Kidney capillary endothelial cell (primary cell): ENCODE data around the gene PRPF31.

Experiments used
- DNase-seq: peaks from one replicate; pipeline ENCODE4 v3.0.0-alpha.2; 2018; ENCODE audit warnings: low spot score

The PRPF31 gene

DNA sequence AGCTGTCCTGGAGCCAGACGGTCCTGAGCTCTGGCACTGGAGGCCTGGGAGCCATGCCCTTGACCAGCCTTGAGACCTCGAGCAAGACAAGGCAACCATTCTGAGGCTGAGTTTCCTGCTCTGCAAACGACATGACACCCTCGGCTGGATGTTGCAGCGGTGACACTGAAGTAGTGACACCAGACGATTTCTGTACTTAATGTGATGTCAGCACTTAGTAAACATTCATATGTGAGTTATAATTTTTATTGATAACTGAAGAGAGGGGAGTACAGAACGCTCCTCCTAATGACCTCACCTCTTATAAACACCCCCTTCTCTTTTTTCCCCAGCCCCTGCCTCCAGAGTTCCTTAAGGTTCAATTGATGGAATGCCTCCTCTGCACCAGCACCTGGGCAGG, 7.1 kb upstream of the PRPF31 start:
- no peak for DNase-seq

DNA sequence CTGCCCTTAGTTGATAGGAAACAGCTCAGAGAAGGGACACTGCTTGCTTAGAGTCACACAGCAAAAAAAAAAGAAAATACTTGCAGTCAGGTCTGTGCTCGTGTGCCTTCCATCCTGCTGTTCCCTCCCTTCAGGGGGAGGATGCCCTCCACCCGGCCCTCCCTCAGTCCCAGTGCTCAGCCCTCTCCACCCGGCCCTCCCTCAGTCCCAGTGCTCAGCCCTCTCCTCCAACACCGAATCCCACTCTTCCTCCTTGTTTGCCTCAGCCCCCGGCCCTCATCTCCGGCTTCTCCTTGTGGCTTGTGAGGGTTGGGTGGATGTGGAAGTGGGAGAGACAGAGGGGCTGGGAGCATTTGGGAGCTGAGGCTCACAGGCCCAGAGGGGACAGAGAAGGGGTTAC, 5.9 kb upstream of the PRPF31 start:
- DNase-seq = no peak

- peak; percentile 53 for DNase-seq
Observed at GRCh38 chr19:54114340-54115108, 1.0 kb upstream of the PRPF31 start.

- no peak for DNase-seq
Observed at GRCh38 chr19:54121259-54121658, 5.7 kb downstream of the PRPF31 start.

- DNase-seq = no peak
Observed at GRCh38 chr19:54123682-54124081, 8.1 kb downstream of the PRPF31 start.

GRCh38 chr19:54124393-54124792, 8.8 kb downstream of the PRPF31 start:
- DNase-seq = no peak

DNA sequence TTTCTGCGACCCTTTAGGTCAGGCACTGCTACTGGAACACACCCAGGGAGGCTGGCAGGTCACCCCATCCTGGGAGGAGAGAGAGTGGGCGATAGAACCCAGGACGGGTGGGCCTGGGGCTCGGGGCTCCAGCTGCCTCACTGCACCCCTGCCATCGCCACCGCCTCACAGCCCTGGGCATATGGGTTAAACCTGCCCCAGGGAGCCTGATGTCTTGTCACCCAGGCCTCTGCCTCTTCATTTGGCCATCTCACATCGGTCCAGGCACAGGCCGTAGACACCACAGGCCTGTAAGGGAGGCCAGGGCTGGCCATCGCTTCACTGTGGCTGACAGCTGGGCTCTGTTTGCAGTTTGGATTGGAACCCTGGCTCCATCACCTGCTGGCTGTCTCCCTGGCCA, 10.2 kb downstream of the PRPF31 start:
- DNase-seq = no peak

GRCh38 chr19:54127688-54128440, 12.3 kb downstream of the PRPF31 start:
- no peak for DNase-seq

GRCh38 chr19:54128441-54128725, 12.8 kb downstream of the PRPF31 start:
- DNase-seq = no peak

DNA sequence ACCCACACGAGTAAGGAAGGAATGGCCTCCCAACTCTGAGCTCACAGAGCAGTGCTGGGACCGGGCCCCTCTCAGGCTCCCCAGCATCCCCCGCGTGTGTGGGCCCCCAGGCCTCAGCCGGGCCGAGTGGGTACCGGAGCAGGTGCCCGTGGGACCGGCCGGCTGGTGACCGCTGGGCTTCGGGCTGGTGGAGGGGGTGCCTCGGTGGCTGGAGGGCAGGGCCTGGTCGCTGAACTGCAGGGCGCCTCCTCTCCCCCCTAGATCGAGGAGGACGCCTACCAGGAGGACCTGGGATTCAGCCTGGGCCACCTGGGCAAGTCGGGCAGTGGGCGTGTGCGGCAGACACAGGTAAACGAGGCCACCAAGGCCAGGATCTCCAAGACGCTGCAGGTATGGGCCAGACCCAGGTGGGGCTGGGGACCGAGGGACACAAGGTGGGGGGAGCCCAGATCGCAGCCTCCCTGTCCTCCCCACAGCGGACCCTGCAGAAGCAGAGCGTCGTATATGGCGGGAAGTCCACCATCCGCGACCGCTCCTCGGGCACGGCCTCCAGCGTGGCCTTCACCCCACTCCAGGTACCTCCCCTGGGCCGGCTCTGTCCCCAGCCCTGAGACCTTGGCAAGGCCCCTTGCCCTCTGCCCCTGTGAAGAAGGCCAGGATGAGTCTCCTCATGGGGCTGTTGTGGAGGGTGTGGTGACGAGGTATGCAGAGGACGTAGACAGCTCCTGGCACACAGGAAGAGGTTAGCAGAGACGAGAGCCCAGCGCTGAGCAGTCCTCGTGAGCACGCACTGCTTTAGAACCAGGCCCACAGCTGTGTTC, 13.5 kb downstream of the PRPF31 start:
- no peak for DNase-seq

DNA sequence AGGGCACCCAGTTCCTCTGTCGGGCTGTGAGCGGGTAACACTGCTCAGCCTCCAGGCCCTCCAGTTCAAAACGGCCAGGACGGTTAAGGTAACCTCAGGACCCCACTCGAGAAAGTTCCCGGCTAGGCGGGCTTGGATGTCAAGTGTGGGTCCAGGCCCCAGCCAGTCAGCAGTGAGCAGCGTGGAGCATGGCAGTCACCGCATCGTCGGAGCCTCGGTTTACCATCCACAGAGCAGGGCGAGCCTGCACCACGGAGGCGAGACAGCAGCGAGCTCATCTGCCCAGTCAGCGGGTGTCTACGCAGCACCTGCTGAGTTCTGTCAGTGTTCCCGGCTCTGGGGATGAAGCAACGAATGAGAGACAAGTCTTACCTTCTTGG, 14.1 kb downstream of the PRPF31 start:
- DNase-seq = no peak

GRCh38 chr19:54133312-54133956, 17.9 kb downstream of the PRPF31 start:
- DNase-seq = peak; percentile 44

- no peak for DNase-seq
Observed at GRCh38 chr19:54133957-54134590, 18.5 kb downstream of the PRPF31 start.

DNA sequence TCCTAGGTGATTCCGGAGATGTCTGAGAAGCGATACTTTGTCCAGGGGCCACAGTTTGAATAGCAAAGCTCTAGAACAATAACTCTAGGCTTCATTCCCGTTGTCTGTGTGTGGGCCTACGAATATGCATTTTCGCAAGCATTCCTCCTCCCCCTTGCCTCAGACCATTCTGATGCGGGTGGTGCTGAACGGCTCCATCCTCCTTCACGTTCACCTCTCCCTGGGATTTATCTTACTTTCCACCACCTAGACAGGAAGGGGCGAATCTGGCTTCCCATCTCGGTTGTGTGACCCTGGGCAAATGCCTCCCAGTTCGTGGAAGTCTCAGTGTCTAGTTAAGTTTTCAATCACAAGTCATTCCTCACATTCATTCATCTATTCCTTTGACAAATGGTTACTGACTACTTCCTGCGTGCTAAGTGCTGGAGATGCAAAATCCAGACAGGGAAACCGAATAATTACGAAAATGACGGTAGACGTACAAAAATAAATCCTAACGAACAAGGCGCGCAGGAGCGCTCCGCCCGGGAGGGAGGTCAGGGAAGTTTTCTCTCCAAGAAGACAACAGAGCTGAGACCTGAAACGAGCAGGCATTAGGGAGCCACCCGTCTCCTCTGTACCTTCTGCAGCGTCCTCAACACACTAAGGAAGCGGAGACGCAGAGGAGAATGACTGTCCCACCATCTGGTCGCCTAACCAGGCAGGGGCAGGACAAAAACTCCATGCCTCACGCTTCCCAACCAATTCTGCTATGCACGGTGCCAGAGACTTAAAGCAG, 20.7 kb downstream of the PRPF31 start:
- no peak for DNase-seq

DNA sequence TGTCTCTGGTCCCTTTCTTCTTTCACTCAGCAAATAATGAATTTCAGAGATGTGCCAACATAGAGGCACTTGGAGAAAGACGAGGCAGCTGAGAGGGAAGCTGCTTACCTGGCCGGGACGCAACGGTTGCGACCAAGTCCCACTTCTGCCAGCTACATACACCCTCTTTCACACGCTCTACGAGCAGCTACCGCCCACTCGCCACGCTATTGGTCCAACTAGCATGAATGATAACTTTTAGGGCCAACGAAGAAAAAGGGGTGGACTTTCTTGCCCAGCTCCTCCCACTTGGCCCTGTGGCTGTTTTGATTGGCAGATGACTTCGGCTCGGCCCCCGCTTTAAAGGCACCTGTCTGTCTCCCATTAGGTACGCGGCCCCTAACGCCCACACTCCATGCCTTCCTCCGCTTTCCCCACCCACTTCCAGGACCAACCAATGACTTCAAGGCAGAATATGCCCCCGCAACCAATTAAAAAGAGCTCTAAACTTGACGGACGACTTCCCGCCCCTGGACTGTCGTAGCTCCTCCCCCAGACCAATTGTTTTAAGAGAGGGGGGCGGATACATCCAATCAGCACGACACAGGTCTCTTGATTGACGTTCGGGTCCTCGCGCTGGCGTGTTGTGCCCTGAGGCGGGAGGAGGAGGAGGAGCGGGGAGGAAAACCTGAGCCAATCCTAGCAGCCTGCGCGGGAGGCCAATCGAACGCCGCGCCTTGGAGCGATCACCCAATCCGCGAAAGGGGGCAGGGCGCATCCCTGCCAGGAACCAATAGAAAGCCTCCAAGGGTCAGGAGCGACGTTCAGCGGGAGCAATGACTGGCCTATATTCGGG, 21.5 kb downstream of the PRPF31 start:
- peak; percentile 100 for DNase-seq

- DNase-seq = no peak
Observed at GRCh38 chr19:54137699-54138488, 22.3 kb downstream of the PRPF31 start, which contains the start of gene CNOT3. TSS of gene CNOT3 (plus strand) at chr19:54137762. CDS start at chr19:54142979, 5,217 bp downstream.

- no peak for DNase-seq
Observed at GRCh38 chr19:54138489-54139256, 23.1 kb downstream of the PRPF31 start.

GRCh38 chr19:54141356-54141755, 25.8 kb downstream of the PRPF31 start:
- DNase-seq = no peak
